ENCODE measurements around the gene KY.

The KY gene

GRCh38 chr3:134666885-134667284 is 16.1 kb upstream of the KY start:
- TF ChIP-seq POLR2A (IDR thresholded peaks at IDR 0.05; ENCODE audit: extremely low read depth, insufficient read length), result no peak
- TF ChIP-seq MYC (IDR thresholded peaks at IDR 0.05; ENCODE audit: low read depth, low read length), result no peak
- TF ChIP-seq CTCF (IDR thresholded peaks at IDR 0.05; ENCODE audit: low read depth, low read length), result no peak
- TF ChIP-seq MAX (IDR thresholded peaks at IDR 0.05; ENCODE audit: low read depth, low read length), result no peak
- DNase-seq (ENCODE audit: low read depth), result no peak
- H3K4me3 ChIP-seq (ENCODE audit: low read depth, low read length), result no peak overlapping the region

GRCh38 chr3:134666466-134666865 is 15.6 kb upstream of the KY start:
- DNase-seq (ENCODE audit: low read depth), result peak; percentile 28
- no peak for TF ChIP-seq CTCF (IDR thresholded peaks at IDR 0.05; ENCODE audit: low read depth, low read length)
- no peak for TF ChIP-seq MAX (IDR thresholded peaks at IDR 0.05; ENCODE audit: low read depth, low read length)
- TF ChIP-seq POLR2A (IDR thresholded peaks at IDR 0.05; ENCODE audit: extremely low read depth, insufficient read length), result no peak
- TF ChIP-seq MYC (IDR thresholded peaks at IDR 0.05; ENCODE audit: low read depth, low read length), result no peak
- no peak overlapping the region for H3K4me3 ChIP-seq (ENCODE audit: low read depth, low read length)

- DNase-seq (ENCODE audit: low read depth), result no peak
- no peak overlapping the region for H3K4me3 ChIP-seq (ENCODE audit: low read depth, low read length)
- TF ChIP-seq POLR2A (IDR thresholded peaks at IDR 0.05; ENCODE audit: extremely low read depth, insufficient read length), result no peak
- TF ChIP-seq MAX (IDR thresholded peaks at IDR 0.05; ENCODE audit: low read depth, low read length), result no peak
- no peak for TF ChIP-seq MYC (IDR thresholded peaks at IDR 0.05; ENCODE audit: low read depth, low read length)
- no peak for TF ChIP-seq CTCF (IDR thresholded peaks at IDR 0.05; ENCODE audit: low read depth, low read length)
Observed at GRCh38 chr3:134666052-134666451, 15.2 kb upstream of the KY start.

GRCh38 chr3:134665243-134665642 is 14.4 kb upstream of the KY start:
- DNase-seq (ENCODE audit: low read depth), result no peak
- no peak for TF ChIP-seq CTCF (IDR thresholded peaks at IDR 0.05; ENCODE audit: low read depth, low read length)
- TF ChIP-seq MAX (IDR thresholded peaks at IDR 0.05; ENCODE audit: low read depth, low read length), result no peak
- no peak for TF ChIP-seq MYC (IDR thresholded peaks at IDR 0.05; ENCODE audit: low read depth, low read length)
- TF ChIP-seq POLR2A (IDR thresholded peaks at IDR 0.05; ENCODE audit: extremely low read depth, insufficient read length), result no peak
- no peak overlapping the region for H3K4me3 ChIP-seq (ENCODE audit: low read depth, low read length)

GRCh38 chr3:134663721-134664456 is 13.1 kb upstream of the KY start:
- TF ChIP-seq MYC (IDR thresholded peaks at IDR 0.05; ENCODE audit: low read depth, low read length) (no peak), POLR2A (IDR thresholded peaks at IDR 0.05; ENCODE audit: extremely low read depth, insufficient read length) (no peak), MAX (IDR thresholded peaks at IDR 0.05; ENCODE audit: low read depth, low read length) (no peak), CTCF (IDR thresholded peaks at IDR 0.05; ENCODE audit: low read depth, low read length) (no peak)
- H3K4me3 ChIP-seq (ENCODE audit: low read depth, low read length), result no peak overlapping the region
- DNase-seq (ENCODE audit: low read depth), result no peak
